ENCODE measurements around the gene RHBDF1.

RHBDF1 gene

GRCh38 chr16:74051-74746 is 1.8 kb upstream of the RHBDF1 start:
- no peak for DNase-seq

DNA sequence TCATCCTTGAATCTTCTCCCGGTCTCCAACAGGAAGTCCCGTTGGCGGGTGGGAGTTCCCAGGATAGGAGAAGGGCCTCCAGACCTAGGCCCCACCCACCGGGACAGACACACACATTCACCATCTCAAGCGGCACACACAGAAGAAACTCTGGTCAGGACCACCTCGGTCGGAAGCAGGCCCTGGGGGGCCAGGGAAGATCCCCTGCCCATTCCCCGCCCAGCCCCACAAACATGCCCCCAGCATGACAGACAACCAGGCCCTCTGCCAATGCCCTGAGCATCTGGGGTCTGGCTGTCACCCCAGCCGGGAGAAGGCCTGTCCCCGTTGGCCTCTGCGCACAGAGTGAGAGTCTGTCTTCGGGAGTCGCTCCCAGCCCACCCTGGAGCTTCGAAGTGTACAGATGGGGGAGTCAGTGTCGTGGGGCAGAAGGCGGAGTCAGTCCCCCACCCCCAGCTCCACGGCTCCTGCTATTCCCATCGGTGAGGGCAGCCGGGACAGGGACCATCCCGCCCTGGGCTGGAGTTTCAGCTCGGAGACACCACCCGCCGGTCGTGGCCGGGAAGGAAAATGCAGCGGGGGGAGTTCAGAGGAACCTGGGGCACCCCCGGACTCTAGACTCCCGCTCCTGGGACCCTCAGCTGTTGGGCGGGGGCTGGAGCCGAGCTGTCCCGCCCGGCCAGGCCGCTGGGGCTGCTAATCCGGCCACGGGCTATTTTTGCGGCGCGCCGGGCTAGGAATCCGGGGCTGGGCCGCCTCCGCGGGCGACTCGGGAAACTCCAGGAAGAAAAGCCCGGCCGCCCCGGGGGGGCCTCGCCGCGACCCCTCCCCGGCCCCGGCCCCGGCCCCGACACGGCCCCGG is 660 bp downstream of the RHBDF1 start:
- no peak for DNase-seq

GRCh38 chr16:71210-71539 is 1.3 kb downstream of the RHBDF1 start:
- DNase-seq, result no peak

- DNase-seq, result no peak
Measured at GRCh38 chr16:69181-69580, 3.2 kb downstream of the RHBDF1 start.

DNA sequence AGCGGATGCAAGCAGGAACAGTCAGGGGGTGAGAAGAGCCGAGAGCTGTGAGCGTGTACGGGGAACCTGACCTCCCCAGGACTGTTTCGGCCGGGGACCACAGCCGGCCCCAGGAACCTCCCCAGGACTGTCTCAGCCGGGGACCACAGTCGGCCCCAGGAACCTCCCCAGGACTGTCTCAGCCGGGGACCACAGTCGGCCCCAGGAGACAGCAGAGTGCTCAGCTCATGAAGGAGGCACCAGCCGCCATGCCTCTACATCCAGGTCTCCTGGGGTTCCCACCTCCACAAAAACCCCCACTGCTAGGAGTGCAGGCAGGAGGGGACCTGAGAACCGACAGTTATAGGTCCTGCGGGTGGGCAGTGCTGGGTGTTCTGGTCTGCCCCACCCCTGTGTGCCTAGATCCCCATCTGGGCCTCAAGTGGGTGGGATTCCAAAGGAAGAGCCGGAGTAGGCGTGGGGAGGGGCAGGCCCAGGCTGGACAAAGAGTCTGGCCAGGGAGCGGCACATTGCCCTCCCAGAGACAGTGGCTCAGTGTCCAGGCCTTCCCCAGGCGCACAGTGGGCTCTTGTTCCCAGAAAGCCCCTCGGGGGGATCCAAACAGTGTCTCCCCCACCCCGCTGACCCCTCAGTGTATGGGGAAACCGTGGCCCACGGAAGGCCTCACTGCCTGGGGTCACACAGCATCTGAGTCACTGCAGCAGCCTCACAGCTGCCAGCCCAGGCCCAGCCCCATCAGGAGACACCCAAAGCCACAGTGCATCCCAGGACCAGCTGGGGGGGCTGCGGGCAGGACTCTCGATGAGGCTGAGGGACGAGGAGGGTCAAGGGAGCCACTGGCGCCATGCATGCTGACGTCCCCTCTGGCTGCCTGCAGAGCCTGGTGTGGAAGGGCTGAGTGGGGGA is 4.3 kb downstream of the RHBDF1 start:
- DNase-seq, result no peak

GRCh38 chr16:67183-67791 is 5.1 kb downstream of the RHBDF1 start:
- no peak for DNase-seq

DNA sequence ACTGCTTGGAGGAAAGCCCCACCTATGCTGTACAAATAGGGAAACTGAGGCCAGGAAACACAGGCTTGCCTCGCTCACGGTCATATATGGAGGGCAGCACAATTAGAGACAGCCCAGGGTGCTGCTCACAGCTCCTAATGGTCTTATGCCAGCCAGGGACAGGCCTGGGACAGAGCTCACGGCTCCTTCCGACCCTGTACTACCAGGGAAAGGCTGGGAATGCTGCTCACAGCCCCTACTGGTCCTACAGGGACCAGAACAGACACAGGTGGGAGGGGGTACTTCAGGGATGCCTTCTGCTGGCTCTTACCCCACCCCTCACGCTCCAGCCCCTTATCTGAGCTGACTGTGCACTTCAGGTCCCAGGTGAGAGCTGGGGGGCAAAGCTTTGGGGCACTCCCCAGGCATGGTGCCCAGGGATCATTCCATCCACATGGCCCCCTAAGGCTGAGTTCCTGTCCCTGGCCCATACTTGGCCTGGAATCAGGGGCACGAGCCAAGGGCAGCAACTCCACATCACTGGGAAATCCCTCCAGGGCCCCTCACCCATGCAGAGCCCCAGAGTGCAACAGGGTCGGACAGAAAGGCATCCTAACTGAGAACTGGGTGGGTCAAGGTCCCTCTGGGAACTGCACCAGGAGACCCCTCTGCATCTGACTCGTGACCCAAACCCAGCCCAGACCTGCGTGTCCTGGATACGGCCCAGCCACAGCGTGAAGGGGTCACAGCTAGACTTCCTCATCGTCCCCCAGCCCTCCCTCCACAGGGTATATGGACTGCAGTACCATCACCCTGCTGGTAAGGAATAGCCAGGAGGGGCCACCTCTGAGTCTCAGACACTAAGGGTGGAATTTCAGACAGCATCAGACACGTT is 5.9 kb downstream of the RHBDF1 start:
- DNase-seq, result no peak

GRCh38 chr16:65745-66144 is 6.7 kb downstream of the RHBDF1 start:
- DNase-seq, result peak; percentile 61 to 80

- DNase-seq, result no peak
Measured at GRCh38 chr16:64914-65255, 7.5 kb downstream of the RHBDF1 start.

- peak; percentile 56 to 76 for DNase-seq
Measured at GRCh38 chr16:63998-64913, 8.2 kb downstream of the RHBDF1 start.

DNA sequence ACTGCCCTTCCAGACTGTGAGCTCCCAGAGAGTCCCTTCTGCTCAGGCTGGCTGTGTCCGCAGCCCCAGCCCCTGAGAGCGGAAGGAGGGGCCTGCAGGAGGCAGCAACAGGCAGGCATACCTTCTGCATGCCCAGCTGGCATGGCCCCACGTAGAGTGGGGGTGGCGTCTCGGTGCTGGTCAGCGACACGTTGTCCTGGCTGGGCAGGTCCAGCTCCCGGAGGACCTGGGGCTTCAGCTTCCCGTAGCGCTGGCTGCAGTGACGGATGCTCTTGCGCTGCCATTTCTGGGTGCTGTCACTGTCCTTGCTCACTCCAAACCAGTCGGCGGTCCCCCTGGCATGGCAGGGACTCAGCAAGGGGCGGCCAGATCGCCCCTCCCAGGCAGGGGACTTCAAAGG is 9.0 kb downstream of the RHBDF1 start:
- no peak for DNase-seq

DNA sequence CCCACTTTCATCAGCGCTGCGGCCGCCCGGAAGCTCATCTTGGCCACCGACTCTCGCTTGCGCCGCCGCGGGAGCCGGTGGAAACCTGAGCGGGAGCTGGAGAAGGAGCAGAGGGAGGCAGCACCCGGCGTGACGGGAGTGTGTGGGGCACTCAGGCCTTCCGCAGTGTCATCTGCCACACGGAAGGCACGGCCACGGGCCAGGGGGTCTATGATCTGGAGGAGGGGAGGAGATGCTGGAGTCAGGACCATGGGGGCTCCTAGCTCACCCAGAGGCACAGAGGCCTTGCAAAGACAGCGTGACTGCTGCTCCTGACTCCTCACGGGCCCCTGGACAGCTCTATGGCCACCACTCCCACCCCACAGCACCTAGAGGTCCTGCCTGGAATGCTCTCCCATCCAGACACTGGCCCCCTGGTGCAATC is 9.5 kb downstream of the RHBDF1 start:
- DNase-seq, result no peak

DNA sequence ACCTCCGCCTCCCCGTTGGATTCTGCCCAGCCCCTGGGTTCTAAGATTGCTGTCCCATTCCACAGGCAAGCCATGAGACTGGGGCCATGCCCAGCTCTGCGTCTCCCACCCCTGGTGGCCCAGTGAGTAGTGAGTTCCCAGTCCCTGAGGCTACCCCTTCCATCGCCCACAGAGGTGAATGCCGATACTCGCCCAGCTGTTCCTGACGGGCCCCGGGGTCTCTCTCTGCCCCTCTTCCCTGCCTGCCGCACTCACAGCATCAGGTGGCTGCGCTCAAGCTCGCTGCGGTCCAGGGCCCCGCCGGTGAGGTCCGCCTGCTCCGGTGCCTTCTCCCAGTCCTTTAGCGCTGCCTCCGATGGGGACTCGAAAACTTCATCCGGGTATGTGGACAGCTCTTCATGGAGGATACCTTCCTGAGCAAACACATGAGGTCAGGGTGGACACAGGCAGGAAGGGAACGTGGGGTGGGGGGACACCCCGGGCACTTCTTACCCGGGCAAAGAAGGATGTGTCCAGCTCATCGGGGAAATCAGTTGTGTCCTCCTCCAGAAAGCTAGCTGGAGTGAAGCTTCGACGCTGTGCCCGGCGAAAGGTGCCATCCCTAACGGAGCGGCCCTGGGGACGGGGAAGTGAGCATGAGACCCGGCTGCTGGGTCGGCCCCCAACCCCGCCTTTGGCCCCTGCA is 10.0 kb downstream of the RHBDF1 start:
- no peak for DNase-seq

- no peak for DNase-seq
Measured at GRCh38 chr16:61879-62281, 10.6 kb downstream of the RHBDF1 start.

GRCh38 chr16:60929-61878 is 11.2 kb downstream of the RHBDF1 start:
- no peak for DNase-seq

GRCh38 chr16:60166-60565 is 12.3 kb downstream of the RHBDF1 start:
- DNase-seq, result no peak

- no peak for DNase-seq
Measured at GRCh38 chr16:59440-60059, 12.9 kb downstream of the RHBDF1 start.
